ENCODE results near the gene MYLIP.

The MYLIP gene

GRCh38 chr6:16177881-16178280 is 49.0 kb downstream of the MYLIP start:
- no peak for DNase-seq

DNA sequence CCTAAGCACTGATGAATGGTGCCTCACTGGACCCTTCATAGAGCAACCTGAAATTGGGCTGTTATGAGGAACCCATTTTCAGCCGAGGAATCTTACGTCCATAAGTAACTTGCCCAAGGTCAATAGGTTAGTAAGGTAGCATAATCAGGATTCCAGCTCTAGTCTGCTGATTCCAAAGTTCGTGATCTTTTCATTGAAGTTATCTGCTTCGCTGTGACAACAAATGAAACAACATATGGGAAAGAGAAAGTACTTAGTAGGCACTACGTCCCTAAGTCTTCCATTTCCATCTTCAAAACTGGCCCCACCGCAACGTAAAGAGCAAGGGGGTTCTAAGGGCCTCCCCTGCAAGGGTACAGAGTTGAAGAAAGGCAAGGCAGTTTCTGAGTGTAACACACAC is 49.5 kb downstream of the MYLIP start:
- no peak for DNase-seq

GRCh38 chr6:16179063-16179462 is 50.2 kb downstream of the MYLIP start:
- DNase-seq = no peak

- no peak for DNase-seq
These were observed 51.1 kb downstream of the MYLIP start for GRCh38 chr6:16179970-16180431.

DNA sequence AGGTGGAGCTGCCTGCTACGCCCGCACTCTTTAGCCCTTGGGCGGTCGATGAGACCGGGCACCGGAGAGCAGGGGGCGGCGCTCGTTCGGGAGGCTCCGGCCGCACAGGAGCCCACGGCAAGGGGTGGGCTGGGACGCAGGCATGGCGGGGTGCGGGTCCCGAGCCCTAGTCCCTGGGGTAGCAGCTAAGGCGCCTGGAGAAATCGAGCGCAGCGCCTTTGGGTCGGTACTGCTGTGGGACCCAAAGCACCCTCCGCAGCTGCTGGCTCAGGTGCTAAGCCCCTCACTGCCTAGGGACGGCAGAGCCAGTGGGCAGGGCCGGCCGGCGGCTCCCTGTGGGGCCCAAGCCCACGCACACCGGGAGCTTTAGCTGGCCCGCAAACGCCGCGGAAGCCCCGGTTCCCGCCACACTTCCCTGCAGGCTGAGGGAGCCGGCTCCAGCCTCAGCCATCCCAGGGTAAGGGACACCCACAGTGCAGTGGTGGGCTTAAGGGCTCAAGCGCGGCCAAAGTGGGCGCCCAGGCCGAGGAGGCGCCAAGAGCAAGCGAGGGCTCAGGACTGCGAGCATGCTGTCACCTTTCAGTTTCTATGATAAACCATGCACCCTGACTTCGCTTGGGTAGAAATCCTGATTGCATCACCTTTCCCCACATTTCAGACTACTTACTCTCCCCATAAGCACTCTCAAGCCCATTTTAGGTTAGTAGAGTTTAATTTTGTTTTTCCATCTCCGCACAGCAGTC is 52.0 kb downstream of the MYLIP start:
- DNase-seq = no peak

DNA sequence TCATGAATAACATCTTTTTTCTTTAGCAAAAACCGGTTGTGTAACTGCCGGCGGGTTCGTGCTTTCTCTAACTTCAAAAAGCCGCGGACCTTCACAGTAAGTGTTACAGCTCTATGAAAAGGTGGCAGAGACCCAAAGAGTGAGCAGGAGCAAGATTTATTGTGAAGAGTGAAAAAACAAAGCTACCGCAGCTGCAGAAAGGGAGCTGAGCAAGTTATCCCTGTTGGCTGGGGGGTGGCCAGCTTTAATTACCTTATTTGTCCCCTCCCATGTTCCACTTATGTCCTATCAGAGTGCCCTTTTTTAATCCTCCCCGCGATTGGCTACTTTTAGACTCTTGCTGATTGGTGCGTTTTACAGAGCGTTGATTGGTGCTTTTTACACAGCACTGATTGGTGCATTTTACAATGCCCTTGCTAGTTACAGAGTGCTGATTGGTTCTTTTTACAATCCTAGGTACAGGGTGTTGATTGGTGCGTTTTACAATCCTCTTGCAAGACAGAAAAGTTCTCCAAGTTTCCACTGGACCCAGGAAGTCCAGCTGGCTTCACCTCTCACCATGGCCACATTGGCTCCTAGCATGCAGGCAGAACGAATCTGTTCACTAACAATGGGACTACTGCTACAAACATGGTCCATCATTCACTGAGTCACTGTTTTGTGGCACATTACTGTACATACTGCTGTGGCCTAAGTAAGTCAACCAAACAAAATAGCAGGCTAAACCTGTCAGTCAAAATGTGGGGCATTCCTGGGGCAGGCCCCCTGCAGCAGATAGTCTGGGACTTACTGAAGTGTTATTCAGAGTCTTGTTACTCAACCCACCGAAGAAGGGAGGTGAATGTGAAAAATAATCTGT is 52.8 kb downstream of the MYLIP start:
- DNase-seq = no peak

GRCh38 chr6:16183187-16183664 is 54.3 kb downstream of the MYLIP start:
- peak; percentile 22 for DNase-seq

GRCh38 chr6:16184129-16184528 is 55.2 kb downstream of the MYLIP start:
- no peak for DNase-seq

GRCh38 chr6:16184551-16184950 is 55.7 kb downstream of the MYLIP start:
- no peak for DNase-seq

- no peak for DNase-seq
These were observed 58.3 kb downstream of the MYLIP start for GRCh38 chr6:16187176-16187575.

- DNase-seq = no peak
These were observed 61.3 kb downstream of the MYLIP start for GRCh38 chr6:16190214-16190613.

GRCh38 chr6:16196260-16196983 is 67.5 kb downstream of the MYLIP start:
- DNase-seq = no peak

DNA sequence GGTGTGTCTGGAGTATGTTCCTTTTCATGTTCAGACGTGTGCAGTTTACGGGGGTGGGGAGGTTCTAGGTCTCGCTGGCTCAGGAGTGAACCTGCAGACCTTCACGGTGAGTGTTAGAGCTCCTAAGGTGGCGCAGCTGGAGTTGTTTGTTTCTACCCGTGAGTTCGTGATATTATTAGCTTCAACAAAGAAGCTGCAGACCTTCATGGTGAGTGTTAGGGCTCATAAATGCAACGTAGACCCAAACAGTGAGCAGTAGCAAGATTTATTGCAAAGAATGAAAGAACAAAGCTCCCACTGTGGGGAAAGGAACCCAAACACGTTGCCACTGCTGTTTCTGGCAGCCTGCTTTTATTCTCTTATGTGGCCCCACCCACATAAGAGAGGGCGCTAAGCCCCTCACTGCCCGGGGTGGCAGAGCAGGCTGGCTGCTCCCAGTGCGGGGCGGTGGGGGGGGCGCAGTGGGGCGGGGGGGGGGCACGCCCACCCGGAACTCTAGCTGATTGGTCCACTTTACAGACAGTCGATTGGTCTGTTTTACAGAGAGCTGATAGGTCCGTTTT is 68.2 kb downstream of the MYLIP start:
- no peak for DNase-seq

Measured in NCI-H2081 treated with DMSO at 0.1 percent for 48 hours (cell line).